ENCODE results near the gene AKT3. TPM values are rescaled to one million over a fixed set of nuclear protein-coding genes. Genes with fewer than 3 reads are reported as not detected.

The AKT3 gene
- total RNA-seq, 2 donors from 2014 or later, result 27.6 to 42.9 TPM

- no peak for ATAC-seq
- intact Hi-C loops (cut with DNase I), result no loop called here
Measured at GRCh38 chr1:243549791-243550190, 300.3 kb downstream of the AKT3 start.

GRCh38 chr1:243549108-243549507, 300.9 kb downstream of the AKT3 start:
- no peak for DNase-seq
- no peak for ATAC-seq
- intact Hi-C loops (cut with DNase I), result no loop called here

More at GRCh38 chr1:243549791-243550190, 300.3 kb downstream of the AKT3 start:
- DNase-seq, result no peak

- ATAC-seq, result no peak
- DNase-seq, result no peak
- intact Hi-C loops (cut with DNase I), result no loop called here
Measured at GRCh38 chr1:243548516-243548915, 301.5 kb downstream of the AKT3 start.

- ATAC-seq (no peak), DNase-seq (no peak)
- intact Hi-C loops (cut with DNase I), result no loop called here
Measured at GRCh38 chr1:243547891-243548290, 302.2 kb downstream of the AKT3 start.

- intact Hi-C loops (cut with DNase I), result no loop called here
- no peak for DNase-seq
- no peak for ATAC-seq
Measured at GRCh38 chr1:243546457-243546856, 303.6 kb downstream of the AKT3 start.

- no peak for DNase-seq
- intact Hi-C loops (cut with DNase I), result no loop called here
- no peak for ATAC-seq
Measured at GRCh38 chr1:243543501-243543900, 306.5 kb downstream of the AKT3 start.

GRCh38 chr1:243542739-243543415, 307.2 kb downstream of the AKT3 start:
- DNase-seq, result no peak
- no peak for ATAC-seq
- intact Hi-C loops (cut with DNase I), result no loop called here

- intact Hi-C loops (cut with DNase I), result no loop called here
- ATAC-seq, result no peak
- no peak for DNase-seq
Measured at GRCh38 chr1:243539636-243540035, 310.4 kb downstream of the AKT3 start.

GRCh38 chr1:243535014-243535413, 315.0 kb downstream of the AKT3 start:
- intact Hi-C loops (cut with DNase I), result no loop called here
- DNase-seq (no peak), ATAC-seq (no peak)

- ATAC-seq (no peak), DNase-seq (no peak)
- intact Hi-C loops (cut with DNase I), result no loop called here
Measured at GRCh38 chr1:243529512-243529911, 320.5 kb downstream of the AKT3 start.

GRCh38 chr1:243528459-243529121, 321.5 kb downstream of the AKT3 start:
- intact Hi-C loops (cut with DNase I), result no loop called here
- DNase-seq, result no peak
- no peak for ATAC-seq

- no peak for ATAC-seq
Measured at GRCh38 chr1:243526180-243526579, 323.9 kb downstream of the AKT3 start.

GRCh38 chr1:243525085-243525487, 325.0 kb downstream of the AKT3 start:
- DNase-seq (no peak), ATAC-seq (no peak)
- intact Hi-C loops (cut with DNase I), result no loop called here

More at GRCh38 chr1:243526180-243526579, 323.9 kb downstream of the AKT3 start:
- DNase-seq, result no peak
- intact Hi-C loops (cut with DNase I), result no loop called here

- ATAC-seq, result no peak
- intact Hi-C loops (cut with DNase I), result no loop called here
- DNase-seq, result no peak
Measured at GRCh38 chr1:243523766-243524165, 326.3 kb downstream of the AKT3 start.

- intact Hi-C loops (cut with DNase I), result no loop called here
- no peak for ATAC-seq
Measured at GRCh38 chr1:243520831-243521230, 329.2 kb downstream of the AKT3 start.

GRCh38 chr1:243514927-243515326, 335.1 kb downstream of the AKT3 start:
- no peak for DNase-seq
- no peak for ATAC-seq
- intact Hi-C loops (cut with DNase I), result no loop called here

More at GRCh38 chr1:243520831-243521230, 329.2 kb downstream of the AKT3 start:
- DNase-seq, result no peak

- ATAC-seq (no peak), DNase-seq (no peak)
- intact Hi-C loops (cut with DNase I), result no loop called here
Measured at GRCh38 chr1:243513726-243514491, 336.1 kb downstream of the AKT3 start.

GRCh38 chr1:243510928-243511327, 339.1 kb downstream of the AKT3 start:
- intact Hi-C loops (cut with DNase I), result no loop called here
- ATAC-seq (no peak), DNase-seq (no peak)

- intact Hi-C loops (cut with DNase I), result no loop called here
- no peak for ATAC-seq
Measured at GRCh38 chr1:243508943-243509342, 341.1 kb downstream of the AKT3 start.

GRCh38 chr1:243508303-243508713, 341.7 kb downstream of the AKT3 start:
- DNase-seq (no peak), ATAC-seq (peak in 1 of 2 donors; percentile 41)
- intact Hi-C loops (cut with DNase I), result no loop called here

More at GRCh38 chr1:243508943-243509342, 341.1 kb downstream of the AKT3 start:
- DNase-seq, result no peak
